ENCODE data around the gene IZUMO4.
"Not testable (repeated sequence)": the region's sequence is repeated elsewhere in the genome, so short reads cannot be mapped to it uniquely, and the experiment has no call there.

The IZUMO4 gene

DNA sequence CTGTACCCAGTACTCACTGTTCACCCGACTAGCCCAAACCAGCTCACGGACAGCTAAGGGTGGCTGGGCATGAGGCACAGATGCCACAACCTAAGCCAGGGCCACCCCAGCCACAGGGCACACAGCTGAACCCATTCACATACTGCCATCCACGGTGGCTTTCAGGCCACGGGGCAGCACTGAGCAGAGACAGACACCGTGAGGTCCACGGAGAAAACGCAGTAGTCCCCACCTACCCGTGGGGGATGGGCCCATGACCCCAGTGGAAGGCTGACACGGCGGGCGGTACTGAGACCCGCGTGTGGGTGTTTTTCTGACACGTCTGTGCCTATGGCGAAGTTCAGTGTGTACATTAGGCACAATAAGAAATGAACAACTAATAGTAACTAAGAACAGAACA lies 25.5 kb downstream of the IZUMO4 start:
- no peak for DNase-seq

DNA sequence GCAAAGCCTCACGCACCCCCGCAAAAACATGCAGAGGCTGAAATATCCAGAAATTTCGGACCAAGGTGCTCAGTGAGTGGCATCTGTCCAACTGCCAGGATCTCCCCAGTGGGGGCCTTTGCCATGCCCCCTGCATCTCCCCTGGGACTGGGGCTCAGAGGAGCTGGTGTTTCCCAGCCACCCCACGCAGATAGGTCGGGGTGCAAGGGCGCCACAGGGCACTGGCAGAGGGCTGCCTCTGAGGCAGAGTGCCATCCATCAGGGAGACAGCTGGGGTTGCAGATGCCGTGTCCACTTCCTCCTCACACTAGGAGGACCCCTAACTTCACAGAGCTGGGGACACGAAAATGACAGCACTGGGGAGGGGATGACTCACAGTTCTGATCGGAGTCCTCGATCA lies 26.3 kb downstream of the IZUMO4 start:
- no peak for DNase-seq

DNA sequence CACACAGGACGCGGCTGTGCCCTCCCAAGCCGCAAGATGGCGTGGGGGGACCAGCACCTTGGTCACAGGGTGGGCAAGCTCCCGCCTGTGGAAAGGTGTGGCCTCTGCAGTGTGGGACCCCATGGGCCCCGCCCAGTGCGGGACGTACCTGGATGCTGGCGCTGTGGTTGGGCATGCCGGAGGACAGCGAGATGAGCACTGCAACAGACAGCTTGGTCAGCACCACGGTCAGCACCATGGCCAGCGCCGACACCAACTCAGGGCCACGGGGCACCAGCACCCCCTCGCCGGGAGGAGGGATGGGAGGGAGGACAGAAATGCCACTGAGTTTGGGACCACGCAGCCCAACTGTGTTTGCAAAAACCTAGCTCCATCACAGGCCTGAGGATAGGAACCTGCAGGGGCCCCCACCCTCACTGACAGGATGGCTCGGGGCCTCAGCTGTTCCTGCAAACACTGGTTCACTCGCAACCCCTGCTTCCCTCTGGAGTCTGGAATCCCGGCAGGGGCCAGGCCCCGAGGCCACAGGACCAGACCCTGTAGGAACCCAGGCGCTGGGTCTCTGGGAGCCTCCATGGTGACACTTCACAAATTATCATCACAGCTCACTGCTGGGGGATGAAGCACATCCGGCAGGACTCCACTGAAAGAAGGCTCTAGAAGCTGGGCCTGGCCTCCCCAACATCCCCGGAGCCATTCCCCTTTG lies 27.1 kb downstream of the IZUMO4 start:
- no peak for DNase-seq

DNA sequence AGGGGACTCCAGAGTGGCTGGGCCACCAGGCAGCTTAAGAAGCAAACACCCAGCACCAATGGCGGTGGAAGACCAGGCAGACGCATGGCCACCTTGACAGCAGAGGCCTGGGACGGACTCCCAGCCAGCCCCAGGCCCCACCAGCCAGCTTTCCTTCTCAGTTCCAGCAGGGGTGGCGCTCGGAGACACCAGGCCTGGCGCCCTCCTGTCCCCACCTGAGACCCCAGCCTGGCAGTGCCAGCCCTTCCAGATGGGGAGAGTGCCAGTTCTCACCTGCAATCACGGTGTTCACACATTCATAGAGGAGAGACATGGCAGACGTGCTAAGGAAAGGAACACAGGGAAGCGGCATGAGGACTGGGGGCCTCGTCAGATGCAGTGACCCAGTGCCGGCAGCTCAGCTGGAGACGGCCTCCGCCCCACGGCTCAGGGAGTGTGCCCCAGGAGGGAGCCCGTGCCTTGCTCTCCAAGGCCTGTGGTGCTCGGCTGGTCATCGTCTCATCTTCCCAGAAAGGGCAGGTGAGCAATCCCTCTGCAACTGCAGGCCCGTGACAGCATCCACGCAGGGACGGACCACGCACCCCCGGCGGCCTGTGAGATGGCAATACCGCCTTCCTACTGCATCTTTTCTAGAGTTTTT lies 30.3 kb downstream of the IZUMO4 start:
- no peak for DNase-seq

DNA sequence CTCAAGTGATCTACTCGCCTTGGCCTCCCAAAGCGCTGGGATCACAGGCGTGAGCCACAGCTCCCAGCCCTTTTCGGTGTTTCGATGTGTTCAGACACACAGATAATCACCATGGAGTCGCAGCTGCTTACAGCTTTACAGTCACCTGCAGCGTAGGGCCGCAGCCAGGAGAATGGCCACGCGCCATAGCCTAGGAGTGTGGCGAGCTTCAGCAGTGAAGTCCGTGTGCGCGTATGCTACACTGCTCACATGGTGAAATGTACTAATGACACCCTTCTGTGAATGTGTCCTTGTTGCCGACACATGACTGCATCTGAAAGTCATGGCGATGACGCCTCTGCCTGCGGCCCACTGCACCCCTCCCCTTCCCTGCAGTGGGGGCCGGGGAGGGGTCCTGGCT lies 31.0 kb downstream of the IZUMO4 start:
- no peak for DNase-seq

DNA sequence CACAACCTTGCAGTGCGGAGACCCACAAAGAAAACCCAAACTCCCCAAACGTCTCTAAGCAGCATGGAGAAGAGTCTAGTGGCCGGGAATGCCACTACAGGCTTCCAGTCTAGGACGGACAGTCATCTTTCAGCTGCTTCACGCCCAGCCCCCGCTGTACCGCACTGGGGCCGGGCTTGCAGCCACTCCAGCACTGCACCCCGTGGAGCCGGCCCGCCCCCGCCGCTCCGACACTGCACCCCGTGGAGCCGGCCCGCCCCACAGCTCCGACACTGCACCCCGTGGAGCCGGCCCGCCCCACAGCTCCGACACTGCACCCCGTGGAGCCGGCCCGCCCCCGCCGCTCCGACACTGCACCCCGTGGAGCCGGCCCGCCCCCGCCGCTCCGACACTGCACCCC lies 31.5 kb downstream of the IZUMO4 start:
- not testable (repeated sequence) for DNase-seq

DNA sequence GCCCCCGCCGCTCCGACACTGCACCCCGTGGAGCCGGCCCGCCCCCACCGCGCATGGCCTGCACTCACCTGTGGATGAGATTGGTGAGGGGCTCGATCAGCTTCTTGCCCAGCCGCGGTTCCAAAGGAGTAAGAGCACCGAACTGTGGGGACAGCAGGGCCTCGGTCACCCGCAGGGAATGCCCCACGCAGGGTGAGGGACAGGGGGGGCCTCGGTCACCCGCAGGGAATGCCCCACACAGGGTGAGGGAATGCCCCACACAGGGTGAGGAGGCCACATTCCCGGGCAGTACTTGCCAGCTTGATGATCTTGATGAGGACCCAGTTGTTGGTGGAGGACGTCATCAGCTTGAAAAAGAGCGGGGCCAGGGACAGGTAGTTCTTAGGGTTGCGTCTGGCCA lies 32.3 kb downstream of the IZUMO4 start:
- no peak for DNase-seq

DNA sequence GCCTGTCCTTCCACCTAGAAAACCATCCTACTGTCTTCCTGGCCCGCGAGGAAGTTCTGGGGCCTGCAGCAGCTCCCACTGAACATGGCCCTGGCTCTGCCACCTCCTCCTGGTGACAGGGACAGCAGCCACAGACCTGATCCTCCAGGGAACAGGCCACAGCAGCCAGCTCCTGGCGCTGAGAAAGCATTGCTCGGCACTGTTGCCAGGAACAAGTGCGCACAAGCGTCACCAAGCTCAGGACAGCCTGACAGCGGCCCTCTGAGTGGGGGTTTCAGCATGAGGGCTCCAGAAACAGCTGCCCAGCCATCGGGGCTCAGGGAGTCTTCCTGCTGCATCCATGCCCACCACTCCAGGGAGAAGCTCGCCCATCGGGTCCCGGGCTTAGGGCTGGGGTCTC lies 32.8 kb downstream of the IZUMO4 start:
- DNase-seq: peak in 20 of 58 donors; percentile 7 to 53 (median 18)

DNA sequence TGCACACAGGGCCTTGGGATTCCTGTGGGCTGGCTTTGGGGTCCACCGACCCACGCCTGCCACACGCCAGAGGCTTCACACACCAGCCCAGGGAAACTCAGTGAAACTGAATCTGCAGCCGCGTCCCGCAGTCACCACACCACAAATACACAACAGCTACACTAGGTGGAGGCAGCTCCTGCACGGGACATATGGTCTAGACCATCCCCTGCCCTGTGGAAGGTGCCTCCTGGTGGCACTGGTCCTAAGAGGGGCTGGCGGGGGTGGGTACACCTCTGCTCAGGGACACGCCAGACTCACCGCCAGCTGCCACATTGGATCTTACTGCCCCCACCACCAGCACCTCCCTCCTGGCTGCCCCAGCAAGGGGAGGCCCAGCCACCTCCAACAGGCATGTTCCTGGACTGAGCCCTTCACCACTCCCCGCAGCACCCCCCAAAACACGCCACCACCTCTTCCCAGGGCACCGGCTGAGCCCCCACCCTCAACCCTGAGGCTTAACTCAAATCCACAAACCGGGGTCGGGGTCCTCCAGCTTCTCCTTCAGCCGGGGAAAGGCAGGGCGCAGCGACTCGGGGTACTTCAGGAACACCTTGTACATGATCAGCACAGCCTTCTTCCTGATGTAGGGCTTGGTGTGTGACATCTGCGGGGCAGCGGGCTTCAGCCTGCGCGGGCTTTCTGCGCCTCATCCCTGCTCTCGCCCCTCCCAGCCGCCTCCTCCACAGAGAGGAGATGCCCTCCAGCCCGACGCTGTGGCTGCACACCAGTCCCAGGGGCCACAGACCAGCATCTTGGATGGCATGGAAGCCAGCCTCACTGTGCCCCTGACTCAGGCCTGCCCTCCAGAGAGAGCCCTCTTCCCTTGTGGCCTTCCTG lies 33.4 kb downstream of the IZUMO4 start:
- DNase-seq: no peak

DNA sequence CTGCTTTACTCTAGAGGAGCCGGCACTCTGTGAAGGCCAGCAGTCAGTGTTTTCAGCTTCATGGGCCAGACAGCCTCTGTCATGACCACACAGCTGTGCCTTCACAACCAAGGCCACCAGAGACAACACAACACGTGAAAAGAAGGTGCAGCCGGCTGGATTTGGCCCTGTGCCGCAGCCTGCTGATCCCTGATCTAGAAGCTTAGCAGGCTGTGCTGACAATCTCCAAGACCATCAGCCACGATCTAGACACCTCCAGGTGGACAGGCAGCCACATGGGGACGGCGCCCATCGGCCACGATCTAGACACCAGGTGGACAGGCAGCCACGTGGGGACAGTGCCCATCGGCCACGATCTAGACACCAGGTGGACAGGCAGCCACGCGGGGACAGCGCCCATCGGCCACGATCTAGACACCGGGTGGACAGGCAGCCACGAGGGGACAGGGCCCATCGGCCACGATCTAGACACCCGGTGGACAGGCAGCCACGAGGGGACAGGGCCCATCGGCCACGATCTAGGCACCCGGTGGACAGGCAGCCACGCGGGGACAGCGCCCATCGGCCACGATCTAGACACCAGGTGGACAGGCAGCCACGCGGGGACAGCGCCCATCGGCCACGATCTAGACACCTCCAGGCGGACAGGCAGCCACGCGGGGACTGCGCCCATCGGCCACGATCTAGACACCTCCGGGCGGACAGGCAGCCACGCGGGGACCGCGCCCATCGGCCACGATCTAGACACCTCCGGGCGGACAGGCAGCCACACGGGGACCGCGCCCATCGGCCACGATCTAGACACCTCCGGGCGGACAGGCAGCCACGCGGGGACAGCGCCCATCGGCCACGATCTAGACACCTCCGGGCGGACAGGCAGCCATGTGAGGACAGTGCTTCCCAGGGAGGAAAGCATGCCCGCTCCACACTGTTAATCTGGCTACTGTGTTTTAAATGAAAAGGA lies 34.6 kb downstream of the IZUMO4 start:
- DNase-seq: not testable (repeated sequence)

DNA sequence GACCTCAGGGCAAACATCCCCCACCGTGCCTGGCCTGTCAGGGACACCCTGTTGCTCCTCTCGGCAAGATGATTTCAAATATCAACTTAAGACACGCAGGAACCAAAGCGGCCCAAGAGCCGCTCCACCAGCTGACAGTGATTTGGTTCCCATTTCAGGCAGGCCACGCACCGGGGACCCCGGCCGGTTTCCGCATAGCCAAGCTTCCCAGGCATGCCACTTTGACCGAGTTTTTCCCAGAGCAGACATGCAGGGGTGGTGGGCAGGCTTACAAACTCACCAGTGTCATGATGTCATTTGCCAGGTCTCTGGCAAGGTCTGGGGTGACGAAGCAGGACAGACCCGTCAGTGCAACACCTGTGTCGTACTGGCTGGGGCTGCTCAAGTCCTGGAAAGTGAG lies 35.5 kb downstream of the IZUMO4 start:
- no peak for DNase-seq

DNA sequence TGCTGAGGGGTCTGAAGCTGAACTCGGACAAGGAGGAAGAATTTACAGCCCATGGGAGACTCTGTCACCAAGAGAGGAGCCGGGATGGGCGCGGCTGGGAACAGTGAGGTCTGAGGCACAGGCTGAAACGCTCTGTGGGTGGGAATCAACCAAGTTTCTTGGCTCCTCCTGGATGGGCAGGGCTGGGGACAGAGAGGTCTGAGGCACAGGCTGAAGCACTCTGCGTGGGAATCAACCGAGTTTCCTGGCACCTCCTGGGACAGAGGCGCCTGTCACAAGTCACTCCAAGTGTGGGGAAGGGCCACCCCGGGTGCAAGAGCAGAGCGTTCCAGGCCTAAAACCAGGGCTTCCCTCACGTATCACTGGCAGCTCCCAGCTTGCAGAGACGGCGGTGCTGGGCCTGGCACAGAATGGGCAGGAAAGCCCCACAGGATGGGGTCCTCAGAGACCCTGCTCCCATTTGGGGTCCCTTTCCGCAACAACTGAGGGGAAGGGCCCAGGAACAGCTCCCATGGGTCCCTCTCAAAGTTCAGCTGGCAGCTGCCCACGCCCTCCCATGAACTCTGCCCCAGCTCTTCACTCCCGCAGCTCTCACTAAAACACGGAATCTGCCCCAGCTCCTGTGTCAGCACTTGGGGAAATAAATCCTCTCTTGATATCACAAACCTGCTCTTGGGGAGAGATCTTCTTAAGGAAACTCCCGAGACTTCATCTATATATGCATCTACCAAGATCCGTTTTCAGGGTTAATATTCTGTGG lies 36.2 kb downstream of the IZUMO4 start:
- no peak for DNase-seq

DNA sequence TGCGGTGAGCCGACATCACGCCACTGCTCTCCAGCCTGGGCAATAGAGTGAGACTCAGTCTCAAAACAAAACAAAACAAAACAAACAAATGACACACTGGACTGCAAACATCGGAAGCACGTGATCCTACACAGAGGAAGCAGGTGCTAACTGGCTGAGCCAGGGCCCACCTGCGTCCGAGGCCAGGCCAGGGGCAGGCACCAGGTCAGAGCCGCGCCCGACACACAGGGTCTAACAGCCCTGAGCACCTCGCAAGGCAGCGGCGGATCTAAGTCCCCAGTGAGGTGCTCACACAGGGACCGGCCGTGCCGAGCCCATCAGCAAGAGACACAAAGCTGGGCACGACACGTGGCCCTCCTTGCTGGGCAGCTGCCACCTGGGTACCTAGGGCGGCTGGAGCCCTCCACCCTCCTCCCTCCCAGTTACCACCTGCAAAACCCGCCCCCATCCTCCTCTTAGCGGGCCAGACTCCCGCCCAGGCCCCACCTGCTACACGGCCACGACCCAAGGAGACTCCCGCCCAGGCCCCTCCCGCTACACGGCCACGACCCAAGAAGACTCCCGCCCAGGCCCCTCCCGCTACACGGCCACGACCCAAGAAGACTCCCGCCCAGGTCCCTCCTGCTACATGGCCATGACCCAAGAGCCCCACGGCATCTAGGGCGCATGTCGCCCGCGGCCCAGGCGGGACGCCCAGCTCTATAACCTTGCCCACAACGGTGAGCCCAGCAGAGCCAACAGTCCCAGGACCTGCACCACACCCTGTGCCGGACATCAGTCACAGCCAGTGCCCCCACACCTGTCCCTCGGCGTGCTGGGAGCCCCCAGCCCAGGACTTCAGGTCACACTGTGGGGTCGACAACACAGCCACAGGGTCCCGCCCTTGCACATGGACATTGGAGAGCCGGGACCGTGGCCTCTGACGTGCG lies 39.0 kb downstream of the IZUMO4 start:
- no peak for DNase-seq

DNA sequence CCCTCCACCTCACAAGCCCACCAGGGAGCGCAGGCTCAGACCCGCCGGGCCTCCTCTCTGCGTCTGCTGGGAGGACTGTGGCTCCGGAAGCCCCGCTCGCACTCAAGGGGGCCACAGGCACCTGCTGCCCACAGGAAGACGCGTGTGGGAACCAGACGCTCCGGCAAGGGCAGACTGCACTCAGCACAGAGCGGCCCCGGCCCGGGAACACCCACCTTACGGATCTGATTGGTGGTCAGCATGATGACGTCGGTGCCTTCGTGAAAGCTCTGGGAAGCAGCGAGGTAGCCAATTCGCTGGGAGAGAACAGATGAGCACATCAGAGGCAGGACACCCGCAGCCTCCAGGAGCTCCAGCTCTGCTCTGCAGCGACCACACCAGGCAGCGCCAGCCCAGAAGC lies 40.1 kb downstream of the IZUMO4 start:
- peak in 1 of 58 donors; percentile 11 for DNase-seq

DNA sequence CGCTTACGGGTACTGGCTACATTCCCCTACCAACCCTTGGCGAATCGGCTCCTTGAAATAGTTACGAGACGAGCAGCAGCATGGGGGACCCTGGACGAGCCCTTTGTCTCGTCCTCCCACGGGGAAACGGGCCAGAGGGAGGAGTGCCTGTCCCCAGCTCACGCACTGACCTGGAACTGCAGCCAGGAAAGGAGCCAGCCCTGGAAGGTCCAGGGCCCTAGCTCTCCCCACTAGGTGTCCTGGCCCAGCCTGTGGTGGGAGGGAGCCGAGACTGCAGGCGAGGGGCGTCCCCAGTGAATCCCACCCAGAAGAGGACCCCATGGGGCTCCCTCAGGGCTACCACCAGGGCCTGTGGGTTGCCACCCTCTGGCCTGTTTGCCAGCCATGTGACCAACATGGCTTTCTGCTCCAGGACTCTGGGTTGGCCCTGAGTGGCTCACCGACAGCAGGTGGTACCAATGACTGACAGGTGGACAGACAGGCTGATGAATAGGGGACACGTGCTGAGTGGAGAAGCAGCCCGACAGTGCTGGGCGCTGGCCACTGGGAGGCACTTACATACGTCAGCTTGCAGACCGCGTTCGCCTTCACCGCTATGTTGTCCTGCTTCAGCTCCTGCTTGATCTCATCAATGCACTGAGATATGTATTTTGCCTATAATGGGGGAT lies 41.5 kb downstream of the IZUMO4 start:
- DNase-seq: peak in 21 of 58 donors; percentile 5 to 62 (median 15)

DNA sequence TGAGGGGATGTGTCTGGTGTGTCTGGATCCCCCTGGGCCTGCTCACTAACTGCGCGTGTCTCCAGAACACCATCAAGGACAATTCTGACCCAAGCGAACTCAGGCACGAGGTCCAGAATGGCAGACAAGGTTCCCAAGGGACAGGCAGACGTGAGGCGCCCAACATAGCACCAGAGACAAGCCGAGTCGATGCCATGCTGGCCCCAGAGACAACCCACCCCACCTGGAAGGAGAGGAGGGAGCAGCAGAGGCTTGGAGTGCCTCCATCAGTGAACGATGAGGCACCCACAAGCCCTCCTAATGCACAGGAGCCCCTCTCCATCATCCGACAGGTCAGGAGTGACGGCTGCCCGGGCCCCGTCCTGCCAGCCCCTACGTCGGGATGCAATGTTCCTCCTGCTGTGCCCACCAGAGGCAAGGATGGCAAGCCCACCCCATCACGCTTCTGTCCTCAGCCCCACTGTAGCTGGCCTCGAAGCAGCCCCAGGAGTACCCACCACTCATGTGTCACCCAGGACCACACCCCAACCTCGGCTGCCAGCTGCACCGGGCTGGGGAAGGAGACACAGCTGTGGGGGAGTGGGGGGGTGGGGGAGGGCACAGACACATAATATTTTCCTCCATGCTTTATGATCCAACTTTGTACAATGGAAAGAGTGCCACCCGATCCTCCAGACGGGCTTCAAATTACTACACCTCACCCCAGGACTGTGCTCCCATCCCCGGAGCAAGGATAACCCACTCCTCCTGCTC lies 42.8 kb downstream of the IZUMO4 start:
- no peak for DNase-seq

DNA sequence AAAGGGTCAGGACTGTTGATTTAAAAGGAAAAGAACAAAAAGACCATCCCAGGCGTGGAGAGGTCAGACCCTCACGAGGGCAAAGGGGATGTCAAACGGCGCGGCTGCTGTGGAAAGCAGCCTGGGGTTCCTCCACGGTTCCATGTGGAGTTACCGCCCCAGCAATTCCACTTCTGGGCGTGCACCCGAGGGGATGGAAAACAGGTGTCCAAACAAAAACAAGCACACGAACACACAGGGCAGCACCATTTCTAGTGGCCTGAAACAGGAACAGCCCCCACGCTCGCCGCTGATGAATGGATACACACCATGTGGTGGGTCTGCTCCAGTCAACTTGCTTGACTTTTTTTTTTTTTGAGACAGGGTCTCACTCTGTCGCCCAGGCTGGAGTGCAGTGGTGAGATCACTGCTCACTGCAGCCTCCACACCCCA lies 43.4 kb downstream of the IZUMO4 start:
- no peak for DNase-seq

Data from anterior cingulate cortex (tissue), 58 donors.